Activated B cell treated with CpG ODN at 0.5 μM for 24 hours (primary cell): ENCODE results near the gene HPSE2. TPM values are rescaled to one million over a fixed set of nuclear protein-coding genes. Genes with fewer than 3 reads are reported as not detected.

ENCODE experiments used
- ATAC-seq: fragments of 200-7000 bp; cut with Tn5 transposase; one replicate; pipeline ENCODE4 v1.10.0; 2021; ENCODE audit warnings: low read depth, mild to moderate bottlenecking, moderate library complexity
- CTCF ChIA-PET: fragments of 350-600 bp; sonication (Branson Sonifier 250); formaldehyde crosslinking; loops from one replicate; lab custom pipeline; 2021; ENCODE audit warnings: antibody characterized with exemption; lab: Charles Lee
- POLR2A ChIA-PET: fragments of 350-600 bp; sonication (Branson Sonifier 250); formaldehyde crosslinking; loops from one replicate; lab custom pipeline; 2021; ENCODE audit warnings: antibody characterized with exemption; lab: Charles Lee
- DNase-seq: peaks from one replicate; pipeline ENCODE4 v3.0.0; 2022
- H3K27ac Mint-ChIP-seq: one replicate; pipeline ENCODE4 v1.8.0; 2020; ENCODE audit warnings: mixed read lengths
- H3K27me3 Mint-ChIP-seq: one replicate; pipeline ENCODE4 v1.8.0; 2021; ENCODE audit warnings: mixed read lengths
- H3K36me3 Mint-ChIP-seq: one replicate; pipeline ENCODE4 v1.8.0; 2021; ENCODE audit warnings: low read depth, mixed read lengths
- H3K4me1 Mint-ChIP-seq: one replicate; pipeline ENCODE4 v1.8.0; 2021; ENCODE audit warnings: mixed read lengths
- H3K4me3 Mint-ChIP-seq: one replicate; pipeline ENCODE4 v1.8.0; 2020; ENCODE audit warnings: mild to moderate bottlenecking, mixed read lengths
- H3K9me3 Mint-ChIP-seq: one replicate; pipeline ENCODE4 v1.8.0; 2020; ENCODE audit warnings: mixed read lengths
- CTCF ChIP-seq: fragments of 200-600 bp; IDR thresholded peaks from one replicate; pipeline ENCODE4 v1.8.0; 2022; ENCODE audit warnings: antibody characterized with exemption, mild to moderate bottlenecking
- intact Hi-C: fragments of 100-400 bp; cut with micrococcal nuclease; formaldehyde crosslinking; loops from one replicate; pipeline ENCODE4 v1.15.1; 2024
- total RNA-seq: library from RNA; stranded (reverse); gene quantifications from 2 replicates; pipeline ENCODE4 v1.2.3, GENCODE V29; 2022

The HPSE2 gene
- total RNA-seq, 1 donor from 2014 or later = not detected

GRCh38 chr10:98456686-98457482 is 778.8 kb downstream of the HPSE2 start:
- H3K4me1 Mint-ChIP-seq = no peaks in the 10 kb centered on the region
- no peaks in the 10 kb centered on the region for H3K36me3 Mint-ChIP-seq
- no peaks in the 10 kb centered on the region for H3K9me3 Mint-ChIP-seq
- no peak for TF ChIP-seq CTCF
- H3K27me3 Mint-ChIP-seq = peaks cover 14% of the 10 kb centered on the region
- DNase-seq (no peak), ATAC-seq (no peak)
- no peak overlapping the region for H3K4me3 Mint-ChIP-seq
- intact Hi-C loops = no loop called here
- POLR2A ChIA-PET = no interaction called here
- H3K27ac Mint-ChIP-seq = no peak overlapping the region
- CTCF ChIA-PET = no interaction called here

- no peak overlapping the region for H3K27ac Mint-ChIP-seq
- no peak for DNase-seq
- H3K4me3 Mint-ChIP-seq = no peak overlapping the region
- peaks cover 14% of the 10 kb centered on the region for H3K27me3 Mint-ChIP-seq
- CTCF ChIA-PET = no interaction called here
- H3K36me3 Mint-ChIP-seq = no peaks in the 10 kb centered on the region
- POLR2A ChIA-PET = no interaction called here
- TF ChIP-seq CTCF = no peak
- ATAC-seq = no peak
- H3K4me1 Mint-ChIP-seq = no peaks in the 10 kb centered on the region
- intact Hi-C loops = no loop called here
- no peaks in the 10 kb centered on the region for H3K9me3 Mint-ChIP-seq
Observed at GRCh38 chr10:98456043-98456570, 779.5 kb downstream of the HPSE2 start.

GRCh38 chr10:98453729-98454128 is 781.9 kb downstream of the HPSE2 start:
- TF ChIP-seq CTCF = no peak
- H3K36me3 Mint-ChIP-seq = no peaks in the 10 kb centered on the region
- intact Hi-C loops = no loop called here
- CTCF ChIA-PET = no interaction called here
- no peak overlapping the region for H3K27ac Mint-ChIP-seq
- H3K9me3 Mint-ChIP-seq = no peaks in the 10 kb centered on the region
- peaks cover 1% of the 10 kb centered on the region for H3K4me1 Mint-ChIP-seq
- POLR2A ChIA-PET = no interaction called here
- peaks cover 14% of the 10 kb centered on the region for H3K27me3 Mint-ChIP-seq
- ATAC-seq (no peak), DNase-seq (no peak)
- H3K4me3 Mint-ChIP-seq = no peak overlapping the region

- peaks cover 8% of the 10 kb centered on the region for H3K27me3 Mint-ChIP-seq
- no peak for TF ChIP-seq CTCF
- H3K36me3 Mint-ChIP-seq = peaks cover 3% of the 10 kb centered on the region
- no peak overlapping the region for H3K4me3 Mint-ChIP-seq
- intact Hi-C loops = no loop called here
- ChIA-PET CTCF (no interaction called here), POLR2A (interaction anchor here (0.5 kb wide), 1 partner anchor 791 kb away, joined by 6 read pairs; no protein-coding TSS in a partner anchor)
- no peak for ATAC-seq
- H3K9me3 Mint-ChIP-seq = no peaks in the 10 kb centered on the region
- no peak for DNase-seq
- no peak overlapping the region for H3K27ac Mint-ChIP-seq
- peaks cover 21% of the 10 kb centered on the region for H3K4me1 Mint-ChIP-seq
Observed at GRCh38 chr10:98450618-98451017, 785.0 kb downstream of the HPSE2 start.

- CTCF ChIA-PET = no interaction called here
- DNase-seq (no peak), ATAC-seq (no peak)
- POLR2A ChIA-PET = no interaction called here
- H3K27me3 Mint-ChIP-seq = peaks cover 8% of the 10 kb centered on the region
- peaks cover 34% of the 10 kb centered on the region for H3K4me1 Mint-ChIP-seq
- H3K9me3 Mint-ChIP-seq = no peaks in the 10 kb centered on the region
- intact Hi-C loops = loop anchor here (5.0 kb wide), 1 partner anchor 712 kb away; the partner anchor contains the start of gene ZFYVE27
- H3K4me3 Mint-ChIP-seq = no peak overlapping the region
- TF ChIP-seq CTCF = no peak
- peaks cover 13% of the 10 kb centered on the region for H3K36me3 Mint-ChIP-seq
- no peak overlapping the region for H3K27ac Mint-ChIP-seq
Observed at GRCh38 chr10:98449287-98449686, 786.4 kb downstream of the HPSE2 start.
